HG02678 (cell line): Measurements from ENCODE around the gene ELANE.
"Not testable (repeated sequence)": the region's sequence is repeated elsewhere in the genome, so short reads cannot be mapped to it uniquely, and the experiment has no call there.

ENCODE experiments used
- ATAC-seq: cut with Tn5 transposase; IDR thresholded peaks from one replicate; pipeline ENCODE4 v1.9.1; 2021; ENCODE audit warnings: mild to moderate bottlenecking, moderate library complexity; ENCODE audit not compliant: unreplicated experiment

Gene ELANE

GRCh38 chr19:875265-875879, 23.3 kb downstream of the ELANE start:
- no peak for ATAC-seq

GRCh38 chr19:876089-876488, 24.0 kb downstream of the ELANE start:
- no peak for ATAC-seq

- no peak for ATAC-seq
Observed at GRCh38 chr19:876780-877314, 24.7 kb downstream of the ELANE start.

- not testable (repeated sequence) for ATAC-seq
Observed at GRCh38 chr19:877992-878660, 26.0 kb downstream of the ELANE start.

- not testable (repeated sequence) for ATAC-seq
Observed at GRCh38 chr19:878751-879561, 26.9 kb downstream of the ELANE start.

- ATAC-seq = no peak
Observed at GRCh38 chr19:879711-880438, 27.8 kb downstream of the ELANE start.

- ATAC-seq = no peak
Observed at GRCh38 chr19:881385-882071, 29.4 kb downstream of the ELANE start.

GRCh38 chr19:882871-883497, 30.9 kb downstream of the ELANE start:
- no peak for ATAC-seq

GRCh38 chr19:883661-884211, 31.6 kb downstream of the ELANE start:
- ATAC-seq = no peak

GRCh38 chr19:884420-885211, 32.5 kb downstream of the ELANE start:
- no peak for ATAC-seq

GRCh38 chr19:885536-886224, 33.6 kb downstream of the ELANE start:
- ATAC-seq = no peak

GRCh38 chr19:887072-887471, 35.0 kb downstream of the ELANE start:
- ATAC-seq = no peak

- ATAC-seq = no peak
Observed at GRCh38 chr19:887599-887998, 35.5 kb downstream of the ELANE start.

- no peak for ATAC-seq
Observed at GRCh38 chr19:888581-889385, 36.7 kb downstream of the ELANE start.

GRCh38 chr19:889662-890295, 37.7 kb downstream of the ELANE start:
- no peak for ATAC-seq

GRCh38 chr19:890831-891230, 38.7 kb downstream of the ELANE start:
- no peak for ATAC-seq
